GM23338 (cell line): ENCODE results near the gene ZNF280D. TPM values are rescaled to one million over a fixed set of nuclear protein-coding genes. Genes with fewer than 3 reads are reported as not detected.

ENCODE experiments used
- ATAC-seq: fragments of 200-7000 bp; cut with Tn5 transposase; 3 replicates; pipeline ENCODE4 v1.9.1; 2020
- DNase-seq: peaks from one replicate; pipeline ENCODE4 v3.0.0-alpha.2; 2015; ENCODE audit warnings: low spot score
- H2AFZ ChIP-seq: fragments of 200-600 bp; sonication (generic); 2 replicates; pipeline ENCODE4 v1.8.0; 2016; ENCODE audit warnings: antibody characterized with exemption, mild to moderate bottlenecking, moderate library complexity
- H3F3A ChIP-seq: fragments of 200-600 bp; sonication (generic); replicated peaks from 2 replicates; pipeline ENCODE4 v1.8.0; 2017; ENCODE audit warnings: antibody characterized with exemption, mixed run types, low read depth
- H3K27ac ChIP-seq: fragments of 200-600 bp; sonication (generic); 2 replicates; pipeline ENCODE4 v1.6.1; 2016; ENCODE audit warnings: low read depth
- H3K27me3 ChIP-seq: fragments of 200-600 bp; sonication (generic); 2 replicates; pipeline ENCODE4 v1.8.0; 2016; ENCODE audit warnings: mild to moderate bottlenecking, mixed run types, moderate library complexity; ENCODE audit not compliant: insufficient read depth
- H3K36me3 ChIP-seq: fragments of 200-600 bp; sonication (generic); 2 replicates; pipeline ENCODE4 v1.8.0; 2016; ENCODE audit warnings: mild to moderate bottlenecking; ENCODE audit not compliant: insufficient read depth
- H3K4me1 ChIP-seq: fragments of 200-600 bp; sonication (generic); 2 replicates; pipeline ENCODE4 v1.8.0; 2016; ENCODE audit warnings: mild to moderate bottlenecking, moderate library complexity; ENCODE audit not compliant: insufficient read depth
- H3K4me2 ChIP-seq: fragments of 200-600 bp; sonication (generic); 2 replicates; pipeline ENCODE4 v1.7.1; 2017; ENCODE audit warnings: mixed run types
- H3K4me3 ChIP-seq: fragments of 200-600 bp; sonication (generic); 2 replicates; pipeline ENCODE4 v1.6.1; 2016; ENCODE audit warnings: mixed run types
- H3K79me2 ChIP-seq: fragments of 200-600 bp; sonication (generic); replicated peaks from 2 replicates; pipeline ENCODE4 v1.8.0; 2017; ENCODE audit warnings: mild to moderate bottlenecking; ENCODE audit not compliant: insufficient read depth
- H3K9me2 ChIP-seq: fragments of 200-600 bp; sonication (generic); 2 replicates; pipeline ENCODE4 v1.8.0; 2017; ENCODE audit not compliant: insufficient read depth
- H4K20me1 ChIP-seq: fragments of 200-600 bp; sonication (generic); replicated peaks from 2 replicates; pipeline ENCODE4 v1.8.0; 2017; ENCODE audit warnings: mild to moderate bottlenecking; ENCODE audit not compliant: insufficient read depth
- H3K27ac Mint-ChIP-seq: 2 replicates; pipeline ENCODE4 v1.8.0; 2020; ENCODE audit warnings: inconsistent platforms, mild to moderate bottlenecking, moderate library complexity, mixed read lengths
- H3K27me3 Mint-ChIP-seq: 3 replicates; pipeline ENCODE4 v1.8.0; 2022; ENCODE audit warnings: low read depth, mild to moderate bottlenecking, moderate library complexity, mixed read lengths, inconsistent platforms; ENCODE audit not compliant: insufficient read depth, poor library complexity
- H3K36me3 Mint-ChIP-seq: 3 replicates; pipeline ENCODE4 v1.8.0; 2021; ENCODE audit warnings: low read depth, mild to moderate bottlenecking, inconsistent platforms, moderate library complexity, mixed read lengths
- H3K4me1 Mint-ChIP-seq: 3 replicates; pipeline ENCODE4 v1.8.0; 2020; ENCODE audit warnings: mild to moderate bottlenecking, inconsistent platforms, mixed read lengths
- H3K4me3 Mint-ChIP-seq: 3 replicates; pipeline ENCODE4 v1.8.0; 2021; ENCODE audit warnings: moderate library complexity, mild to moderate bottlenecking, inconsistent platforms, mixed read lengths
- H3K9me3 Mint-ChIP-seq: 3 replicates; pipeline ENCODE4 v1.8.0; 2020; ENCODE audit warnings: moderate library complexity, mild to moderate bottlenecking, inconsistent platforms, mixed read lengths
- ETS1 ChIP-seq: IDR thresholded peaks from 2 replicates; pipeline ENCODE4 v1.6.1; 2016; ENCODE audit warnings: antibody characterized with exemption
- EZH2phosphoT487 ChIP-seq: fragments of 200-600 bp; sonication (generic); IDR thresholded peaks from one replicate; pipeline ENCODE4 v1.8.1; 2018; ENCODE audit warnings: antibody characterized with exemption; ENCODE audit not compliant: unreplicated experiment
- POLR2AphosphoS5 ChIP-seq: IDR thresholded peaks from 2 replicates; pipeline ENCODE4 v1.6.1; 2016; ENCODE audit warnings: antibody characterized with exemption, low read depth
- STAT1 ChIP-seq: IDR thresholded peaks from one replicate; pipeline ENCODE4 v1.6.1; 2016; ENCODE audit warnings: antibody characterized with exemption; ENCODE audit not compliant: unreplicated experiment
- ZNF331 ChIP-seq: fragments of 250-450 bp; sonication (Bioruptor Pico); IDR thresholded peaks from 2 replicates; pipeline ENCODE4 v1.5.0; 2020; ENCODE audit warnings: low read depth, mild to moderate bottlenecking, moderate library complexity
- ZNF462 ChIP-seq: fragments of 250-450 bp; sonication (Bioruptor Pico); IDR thresholded peaks from 2 replicates; pipeline ENCODE4 v1.5.0; 2020; ENCODE audit warnings: mild to moderate bottlenecking, moderate library complexity
- polyA plus RNA-seq: library from polyadenylated mRNA; unstranded; fragments of >200 nt; fragmentation: Nextera tagmentation; extraction: Ambion mirVana; gene quantifications from 2 replicates; pipeline ENCODE4 v1.2.1, GENCODE V29; 2016
- total RNA-seq: library from RNA; depleted of rRNA; stranded (reverse); fragments of >200 nt; shearing (Covaris generic); gene quantifications from 2 replicates; pipeline ENCODE4 v1.2.3, GENCODE V29; 2014

The ZNF280D gene
- total and polyA plus RNA-seq, 2 experiments from 2014 or later: 23.3 to 32.5 TPM

- Histone ChIP-seq H3K4me2 (no peak overlapping the region), H3K4me1 (no peaks in the 10 kb centered on the region), H3K27me3 (no peaks in the 10 kb centered on the region), H3K27ac (no peak overlapping the region), H3K9me2 (no peaks in the 10 kb centered on the region), H3F3A (no peaks in the 10 kb centered on the region), H3K79me2 (no peaks in the 10 kb centered on the region), H2AFZ (no peak overlapping the region), H3K4me3 (no peak overlapping the region), H4K20me1 (no peaks in the 10 kb centered on the region), H3K36me3 (no peaks in the 10 kb centered on the region)
- no peak overlapping the region for H3K4me3 Mint-ChIP-seq
- ATAC-seq: no peak
- H3K9me3 Mint-ChIP-seq: no peaks in the 10 kb centered on the region
- TF ChIP-seq POLR2AphosphoS5: no peak
- no peaks in the 10 kb centered on the region for H3K27me3 Mint-ChIP-seq
- no peak for DNase-seq
- H3K36me3 Mint-ChIP-seq: no peaks in the 10 kb centered on the region
- H3K4me1 Mint-ChIP-seq: no peaks in the 10 kb centered on the region
- no peak overlapping the region for H3K27ac Mint-ChIP-seq
These were observed 80.2 kb downstream of the ZNF280D start for GRCh38 chr15:56653107-56653506.

DNA sequence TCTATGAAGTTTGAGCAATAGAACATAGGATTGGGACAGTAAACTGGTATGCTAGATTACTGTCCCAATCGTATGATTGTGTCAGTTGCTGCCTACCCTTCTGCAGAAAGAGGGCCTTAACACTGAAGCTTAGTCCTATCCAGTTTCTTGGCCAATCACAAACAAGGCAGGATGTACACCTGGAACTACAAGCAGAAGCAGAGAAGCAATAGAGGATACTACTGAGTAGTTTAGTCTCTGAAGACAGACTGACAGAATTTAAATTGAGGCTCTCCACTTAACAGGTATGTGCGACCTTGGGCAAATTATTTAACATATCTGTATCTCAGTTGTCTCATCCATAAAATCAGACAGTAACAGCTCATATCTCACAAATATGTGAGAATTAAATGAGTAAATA lies 85.0 kb downstream of the ZNF280D start:
- H3K4me3 ChIP-seq: no peak overlapping the region
- TF ChIP-seq ZNF331 (no peak), EZH2phosphoT487 (no peak), ETS1 (no peak), STAT1 (no peak), ZNF462 (CRISPR knock-in tag) (no peak)
- no peaks in the 10 kb centered on the region for H3K4me1 Mint-ChIP-seq

More for the DNA sequence above, 85.0 kb downstream of the ZNF280D start:
- no peaks in the 10 kb centered on the region for H3K36me3 ChIP-seq
- H3F3A ChIP-seq: no peaks in the 10 kb centered on the region
- Mint-ChIP-seq H3K36me3 (no peaks in the 10 kb centered on the region), H3K27me3 (no peaks in the 10 kb centered on the region), H3K4me3 (no peak overlapping the region), H3K9me3 (no peaks in the 10 kb centered on the region), H3K27ac (no peak overlapping the region)
- H4K20me1 ChIP-seq: no peaks in the 10 kb centered on the region
- no peak overlapping the region for H2AFZ ChIP-seq
- H3K27me3 ChIP-seq: no peaks in the 10 kb centered on the region
- H3K79me2 ChIP-seq: no peaks in the 10 kb centered on the region
- H3K4me1 ChIP-seq: no peaks in the 10 kb centered on the region
- no peak overlapping the region for H3K4me2 ChIP-seq
- no peak overlapping the region for H3K27ac ChIP-seq
- no peaks in the 10 kb centered on the region for H3K9me2 ChIP-seq
- DNase-seq (no peak), ATAC-seq (no peak)
